A549 (cell line): Measurements from ENCODE around the gene HGF. TPM values are rescaled to one million over a fixed set of nuclear protein-coding genes. Genes with fewer than 3 reads are reported as not detected.

Experiments used
- ATAC-seq, 2 experiments: fragments of 200-7000 bp in 1 of 2; fragments of >200 bp in 1 of 2; cut with Nextera tagmentation in 1 of 2; cut with Tn5 transposase in 1 of 2; 3 replicates each; pipeline versions ENCODE4 v1.8.0 to v1.9.1; 2018 to 2020; ENCODE audit warnings: mild to moderate bottlenecking in 1 of 2, moderate library complexity in 1 of 2
- CTCF ChIA-PET: fragments of 300-600 bp; sonication (Branson Sonifier 250); formaldehyde crosslinking; extraction: SDS; loops from one replicate; lab custom pipeline; 2021; ENCODE audit warnings: antibody characterized with exemption, inconsistent platforms; lab: Yijun Ruan, JAX
- POLR2A ChIA-PET: fragments of 350-600 bp; formaldehyde crosslinking; extraction: SDS; loops from one replicate; lab custom pipeline; 2021; ENCODE audit warnings: antibody characterized with exemption, inconsistent platforms; lab: Yijun Ruan, JAX
- DNase-seq, 2 experiments: peaks; one replicate each; pipeline versions ENCODE4 v3.0.0 to v3.0.0-alpha.2; 2011 to 2016; ENCODE audit warnings: low read depth in 1 of 2, low spot score in 1 of 2
- FAIRE-seq: peaks from 2 replicates; lab custom pipeline; 2011; peaks lifted over from hg19 to GRCh38; lab: Jason Lieb, UNC
- H3K27ac ChIP-seq, 2 experiments: fragments of >200 bp; sonication (Bioruptor Twin); formaldehyde crosslinking; 3 replicates each; pipeline ENCODE4 v1.5.1; 2016 to 2017
- H3K4me1 ChIP-seq: fragments of >200 bp; sonication (Bioruptor Twin); formaldehyde crosslinking; 3 replicates; pipeline ENCODE4 v1.6.1; 2016
- H3K4me2 ChIP-seq: fragments of >200 bp; sonication (Bioruptor Twin); formaldehyde crosslinking; 3 replicates; pipeline ENCODE4 v1.6.1; 2016
- H3K4me3 ChIP-seq: fragments of >200 bp; sonication (Bioruptor Twin); formaldehyde crosslinking; 3 replicates; pipeline ENCODE4 v1.5.1; 2016
- H3K9me3 ChIP-seq: fragments of >200 bp; sonication (Bioruptor Twin); formaldehyde crosslinking; 3 replicates; pipeline ENCODE4 v1.6.1; 2016
- BCL3 ChIP-seq: fragments of >200 bp; sonication (Bioruptor Twin); formaldehyde crosslinking; IDR thresholded peaks from 3 replicates; pipeline ENCODE4 v1.6.1; 2016
- BHLHE40 ChIP-seq: IDR thresholded peaks from 2 replicates; pipeline ENCODE4 v1.6.1; 2012; ENCODE audit warnings: low read depth, low read length, inconsistent platforms
- CBX8 ChIP-seq: fragments of 200-600 bp; sonication (generic); IDR thresholded peaks from 2 replicates; pipeline ENCODE4 v1.6.1; 2016
- EHF ChIP-seq: fragments of 250-450 bp; sonication (Bioruptor Pico); IDR thresholded peaks from 2 replicates; pipeline ENCODE4 v1.5.0; 2020; ENCODE audit warnings: mild to moderate bottlenecking
- EHMT2 ChIP-seq: fragments of 200-600 bp; sonication (generic); IDR thresholded peaks from 2 replicates; pipeline ENCODE4 v1.6.1; 2016; ENCODE audit warnings: antibody characterized with exemption, low read depth, mild to moderate bottlenecking, moderate library complexity
- FOXS1 ChIP-seq: fragments of 250-450 bp; sonication (Bioruptor Pico); IDR thresholded peaks from 2 replicates; pipeline ENCODE4 v1.5.0; 2020; ENCODE audit warnings: mild to moderate bottlenecking, moderate library complexity
- JUN ChIP-seq, 2 experiments: fragments of >200 bp; sonication (Bioruptor Twin); formaldehyde crosslinking; IDR thresholded peaks; 2 replicates in 1 of 2; 3 replicates in 1 of 2; pipeline ENCODE4 v1.6.1; 2016 to 2017
- JUNB ChIP-seq: fragments of >200 bp; sonication (Bioruptor Twin); formaldehyde crosslinking; IDR thresholded peaks from 2 replicates; pipeline ENCODE4 v1.6.1; 2016
- KDM5A ChIP-seq: fragments of 200-600 bp; sonication (generic); IDR thresholded peaks from 2 replicates; pipeline ENCODE4 v1.6.1; 2016; ENCODE audit warnings: antibody characterized with exemption, mild to moderate bottlenecking
- MAFK ChIP-seq: fragments of 450-650 bp; IDR thresholded peaks from 2 replicates; pipeline ENCODE4 v1.6.1; 2014; ENCODE audit not compliant: partially characterized antibody
- NR3C1 ChIP-seq: fragments of >200 bp; sonication (Bioruptor Twin); formaldehyde crosslinking; IDR thresholded peaks from 3 replicates; pipeline ENCODE4 v1.6.1; 2017
- POLR2AphosphoS2 ChIP-seq: conservative IDR thresholded peaks from 2 replicates; pipeline ENCODE4 v1.6.1; 2012; ENCODE audit warnings: low read length, improper control_type of control experiment, inconsistent platforms
- RARB ChIP-seq: fragments of 250-450 bp; sonication (Bioruptor Pico); IDR thresholded peaks from 2 replicates; pipeline ENCODE4 v1.8.0; 2021; ENCODE audit warnings: mild to moderate bottlenecking, moderate library complexity
- REST ChIP-seq: fragments of 200-600 bp; sonication (generic); IDR thresholded peaks from 2 replicates; pipeline ENCODE4 v1.6.1; 2016; ENCODE audit warnings: antibody characterized with exemption, mild to moderate bottlenecking, moderate library complexity
- RFX5 ChIP-seq: fragments of 450-650 bp; IDR thresholded peaks from 2 replicates; pipeline ENCODE4 v1.7.1; 2014; ENCODE audit warnings: antibody characterized with exemption, mild to moderate bottlenecking, moderate library complexity
- USF2 ChIP-seq: fragments of 450-650 bp; IDR thresholded peaks from 2 replicates; pipeline ENCODE4 v1.6.1; 2014; ENCODE audit warnings: antibody characterized with exemption
- ZFP36 ChIP-seq: fragments of 450-650 bp; IDR thresholded peaks from 2 replicates; pipeline ENCODE4 v1.6.1; 2014; ENCODE audit warnings: borderline replicate concordance; ENCODE audit not compliant: partially characterized antibody
- ZNF302 ChIP-seq: fragments of 250-450 bp; sonication (Bioruptor Pico); IDR thresholded peaks from 2 replicates; pipeline ENCODE4 v1.9.0; 2021; ENCODE audit warnings: inconsistent platforms, mild to moderate bottlenecking, moderate library complexity
- ZSCAN20 ChIP-seq: fragments of 250-450 bp; sonication (Bioruptor Pico); IDR thresholded peaks from 2 replicates; pipeline ENCODE4 v1.8.0; 2022; ENCODE audit warnings: mild to moderate bottlenecking, moderate library complexity
- WGBS: methylation state at CpG from one replicate; pipeline ENCODE4 v1.1.6; 2017; ENCODE audit errors: missing lambda C conversion rate; 5-methylcytosine and 5-hydroxymethylcytosine counted together
- polyA plus RNA-seq, 4 experiments: library from polyadenylated mRNA; depleted of rRNA in 3 of 4; stranded (reverse); fragments of >200 nt; fragmentation: RNase III in 1 of 4; extraction: RNeasy Plus Mini Kit Qiagen cat#74134 plus additional on column Dnase treatment in 1 of 4; gene quantifications; 2 replicates in 3 of 4; 3 replicates in 1 of 4; pipeline ENCODE4 v1.2.3, GENCODE V29; 2011 to 2017

The HGF gene
- polyA plus RNA-seq, 2 of the 4 experiments (the other 2 are of a cell fraction), result 0.06 to 0.31 TPM

- FAIRE-seq, result no peak
- Histone ChIP-seq H3K4me1 (no peaks in the 10 kb centered on the region), H3K9me3 (no peaks in the 10 kb centered on the region), H3K4me2 (no peak overlapping the region), H3K27ac (no peak overlapping the region), H3K4me3 (no peak overlapping the region)
- CTCF ChIA-PET, result no interaction called here
- 93% methylated on average over 1 of the region's 1 CpG for WGBS
- POLR2A ChIA-PET, result no interaction called here
- no peak for TF ChIP-seq REST
- no peak for TF ChIP-seq NR3C1
- no peak for TF ChIP-seq JUNB
- no peak for TF ChIP-seq BCL3
- no peak for TF ChIP-seq FOXS1 (CRISPR knock-in tag)
- TF ChIP-seq CBX8, result no peak
- TF ChIP-seq USF2, result no peak
- TF ChIP-seq POLR2AphosphoS2, result no peak
- no peak for ATAC-seq
- DNase-seq, result no peak
Measured at GRCh38 chr7:81789406-81790119, 19.7 kb upstream of the HGF start.

- Histone ChIP-seq H3K4me3 (no peak overlapping the region), H3K27ac (no peak overlapping the region), H3K4me2 (no peak overlapping the region), H3K4me1 (no peaks in the 10 kb centered on the region), H3K9me3 (no peaks in the 10 kb centered on the region)
- ChIA-PET CTCF (no interaction called here), POLR2A (no interaction called here)
- no peak for ATAC-seq
- DNase-seq, result no peak
- TF ChIP-seq RFX5, result no peak
- no peak for TF ChIP-seq EHF
- no peak for TF ChIP-seq ZNF302
- no peak for TF ChIP-seq ZFP36
- no peak for TF ChIP-seq RARB (CRISPR knock-in tag)
- TF ChIP-seq KDM5A, result no peak
- TF ChIP-seq USF2, result no peak
- TF ChIP-seq ZSCAN20 (CRISPR knock-in tag), result no peak
- no peak for TF ChIP-seq NR3C1
- TF ChIP-seq JUNB, result no peak
- TF ChIP-seq EHMT2, result no peak
- no peak for TF ChIP-seq MAFK
- TF ChIP-seq BHLHE40, result no peak
- no peak for TF ChIP-seq JUN (IDR thresholded peaks at IDR 0.05)
- no peak for FAIRE-seq
- 83% methylated on average over 8 of the region's 8 CpGs for WGBS
Measured at GRCh38 chr7:81788246-81788645, 18.4 kb upstream of the HGF start.
